HG02678 (cell line): Measurements from ENCODE around the gene GATA6.

Experiments used
- ATAC-seq: cut with Tn5 transposase; IDR thresholded peaks from one replicate; pipeline ENCODE4 v1.9.1; 2021; ENCODE audit warnings: mild to moderate bottlenecking, moderate library complexity; ENCODE audit not compliant: unreplicated experiment

Gene GATA6

DNA sequence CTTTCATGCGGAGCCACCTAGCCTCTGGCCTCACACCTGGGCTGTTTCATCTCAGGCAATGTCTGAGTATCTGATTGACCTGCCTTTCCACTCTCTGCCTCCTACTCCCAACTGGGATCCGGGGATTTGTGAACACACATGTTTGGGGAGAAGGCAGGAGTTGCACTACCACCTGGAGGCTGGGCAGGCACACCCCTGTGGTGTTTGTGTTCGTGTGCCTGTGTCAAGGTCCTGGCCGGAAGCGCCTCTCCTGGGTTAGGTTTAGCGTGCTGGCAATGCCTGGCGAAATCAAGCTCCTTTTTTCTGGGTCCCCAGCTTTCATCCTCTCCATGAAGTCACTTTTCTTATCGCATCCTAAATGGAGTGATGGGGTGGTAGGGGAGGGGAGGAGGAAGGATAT, 63.9 kb downstream of the GATA6 start:
- no peak for ATAC-seq

DNA sequence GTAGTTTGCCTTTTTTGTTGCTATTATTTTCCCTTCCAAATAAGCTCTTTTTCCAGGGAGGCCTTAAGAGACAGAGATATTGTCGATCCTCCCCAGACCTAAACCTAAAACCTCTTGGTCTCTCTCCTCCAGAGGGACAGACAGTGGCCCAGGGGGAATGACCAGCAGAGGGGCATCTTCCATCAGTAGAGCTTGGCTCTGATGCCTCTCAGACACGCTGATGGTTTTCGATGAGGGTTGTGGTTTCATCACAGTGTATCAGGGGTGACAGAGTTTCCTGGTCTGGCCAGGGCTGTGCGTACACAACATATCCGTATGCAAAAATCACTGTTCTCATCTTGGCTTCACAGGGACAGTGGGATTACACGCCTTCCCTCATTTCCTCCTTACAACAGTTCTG, 68.6 kb downstream of the GATA6 start:
- ATAC-seq = no peak

GRCh38 chr18:22238681-22239080, 69.3 kb downstream of the GATA6 start:
- ATAC-seq = no peak

- ATAC-seq = no peak
These were observed 72.6 kb downstream of the GATA6 start for GRCh38 chr18:22241921-22242361.

GRCh38 chr18:22243513-22243912, 74.1 kb downstream of the GATA6 start:
- ATAC-seq = no peak

- ATAC-seq = no peak
These were observed 80.6 kb downstream of the GATA6 start for GRCh38 chr18:22250026-22250425.

GRCh38 chr18:22250591-22250996, 81.2 kb downstream of the GATA6 start:
- ATAC-seq = no peak
